Endometrial microvascular endothelial cells (primary cell): ENCODE measurements around the gene TENM4. TPM values are rescaled to one million over a fixed set of nuclear protein-coding genes. Genes with fewer than 3 reads are reported as not detected.

Experiments used
- in situ Hi-C: cut with HindIII; loops from 2 replicates; pipeline ENCODE4 v1.10.0; 2017; ENCODE audit warnings: low sequenced_read_pairs, low pct_unique_long_range_greater_than_20kb; ENCODE audit errors: inconsistent ontology term
- total RNA-seq: library from RNA; depleted of rRNA; stranded (reverse); fragments of >200 nt; gene quantifications from one replicate; pipeline ENCODE4 v1.2.3, GENCODE V29; 2015; ENCODE audit errors: inconsistent ontology term

Gene TENM4
- total RNA-seq, 1 donor from 2014 or later: 1.4 TPM

- in situ Hi-C loops: no loop called here
Observed at GRCh38 chr11:79285756-79286155, 155.1 kb downstream of the TENM4 start.

GRCh38 chr11:79276736-79277325 is 164.0 kb downstream of the TENM4 start:
- in situ Hi-C loops: no loop called here

DNA sequence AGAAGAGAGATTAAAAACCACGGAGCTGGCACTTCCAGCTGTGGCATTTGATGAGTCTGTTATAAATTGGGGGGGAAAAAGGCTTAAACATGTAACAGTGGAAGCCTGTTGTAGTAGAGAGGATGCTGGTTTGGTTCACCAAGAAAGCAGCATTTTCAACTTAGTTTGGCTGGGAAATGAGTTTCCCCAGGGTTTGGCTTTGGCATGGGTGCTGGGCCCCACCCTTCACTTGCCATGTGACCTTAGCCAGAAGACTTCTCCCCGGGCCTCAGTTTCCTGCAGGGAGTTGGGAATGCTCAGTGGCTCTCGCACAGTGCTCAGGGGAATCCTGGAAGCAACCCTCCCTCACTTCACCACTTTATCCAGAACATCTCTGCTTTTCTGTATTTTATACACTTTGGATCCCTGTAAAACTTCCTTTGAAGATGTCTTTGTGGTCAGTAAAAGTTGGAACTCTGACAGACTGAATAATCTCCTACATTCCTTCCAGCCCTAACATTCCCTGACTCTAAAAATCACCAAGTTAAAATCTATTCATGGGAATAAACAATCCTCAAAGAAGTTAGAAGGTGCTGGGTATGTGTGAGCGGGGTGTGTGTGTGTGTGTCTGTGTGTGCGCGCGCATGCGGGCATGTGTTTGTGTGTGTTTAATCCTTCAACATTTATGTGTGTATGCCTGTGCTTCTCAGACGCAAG is 166.0 kb downstream of the TENM4 start:
- in situ Hi-C loops: no loop called here

DNA sequence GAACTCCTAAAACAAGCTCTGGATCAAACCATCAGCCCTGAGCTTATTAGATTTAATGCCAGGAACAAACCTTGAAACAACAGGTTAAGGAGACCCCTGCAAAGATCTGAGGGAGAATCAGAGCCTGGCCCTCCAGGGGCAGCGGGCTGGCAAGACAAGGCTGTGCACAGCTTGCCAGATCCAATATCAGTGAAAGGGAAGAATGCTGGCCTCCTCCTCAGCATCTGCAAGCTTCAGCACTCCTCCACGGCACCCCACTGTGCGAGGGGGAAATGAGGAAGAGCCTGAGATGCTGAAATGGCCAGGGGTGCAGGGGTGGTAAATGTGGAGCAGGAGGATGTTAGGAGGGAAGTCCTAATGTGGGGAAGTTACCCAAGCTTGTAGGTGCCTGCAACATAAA is 167.0 kb downstream of the TENM4 start:
- in situ Hi-C loops: no loop called here

- in situ Hi-C loops: no loop called here
Observed at GRCh38 chr11:79269611-79270307, 171.1 kb downstream of the TENM4 start.

- in situ Hi-C loops: no loop called here
Observed at GRCh38 chr11:79266396-79266795, 174.4 kb downstream of the TENM4 start.

DNA sequence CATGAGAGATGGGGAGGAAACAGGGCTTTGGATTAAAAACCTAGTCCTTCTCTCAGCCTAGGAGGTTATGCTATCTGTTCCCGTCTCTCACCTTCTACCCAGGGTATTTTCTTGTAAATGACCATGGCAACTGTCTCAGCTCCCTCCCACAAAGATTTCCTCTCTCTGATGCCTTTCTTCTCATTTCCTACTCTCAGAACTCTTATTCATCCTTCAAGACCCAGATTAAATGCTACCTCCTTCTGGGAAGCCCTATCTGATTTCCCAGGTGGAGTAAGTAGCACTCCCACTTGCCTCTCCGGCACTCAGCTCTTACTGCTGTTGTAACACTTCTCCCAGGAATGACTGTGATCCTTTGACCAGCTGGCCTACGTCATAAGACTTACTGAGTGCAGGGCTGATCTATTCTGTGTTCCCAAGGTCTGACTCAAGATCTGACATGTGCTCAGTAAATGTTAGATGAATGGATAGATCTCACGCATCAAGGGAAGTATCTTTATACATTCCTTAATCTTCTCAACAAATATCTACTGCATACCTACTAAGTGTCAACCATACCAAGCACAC is 175.0 kb downstream of the TENM4 start:
- in situ Hi-C loops: no loop called here

DNA sequence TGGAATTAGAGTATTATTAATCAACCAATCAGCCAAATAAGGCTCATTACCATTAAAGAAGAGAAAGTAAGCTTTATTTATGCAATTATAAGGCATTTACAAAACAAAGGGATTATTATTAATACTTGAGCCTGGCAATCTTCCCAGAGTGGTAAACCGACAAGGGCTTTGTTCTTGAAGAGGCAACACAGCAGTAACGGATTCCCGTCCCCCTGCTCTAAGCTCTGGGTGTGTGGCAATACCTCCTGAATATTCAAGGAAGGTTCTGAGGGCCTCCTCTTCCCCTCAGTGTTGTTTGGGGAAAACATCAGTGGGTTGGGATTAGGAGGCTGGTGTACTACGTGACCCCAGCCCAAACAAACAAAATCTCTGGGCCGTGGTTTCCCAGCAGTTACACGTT is 176.5 kb downstream of the TENM4 start:
- in situ Hi-C loops: no loop called here

- in situ Hi-C loops: no loop called here
Observed at GRCh38 chr11:79263001-79263400, 177.8 kb downstream of the TENM4 start.

DNA sequence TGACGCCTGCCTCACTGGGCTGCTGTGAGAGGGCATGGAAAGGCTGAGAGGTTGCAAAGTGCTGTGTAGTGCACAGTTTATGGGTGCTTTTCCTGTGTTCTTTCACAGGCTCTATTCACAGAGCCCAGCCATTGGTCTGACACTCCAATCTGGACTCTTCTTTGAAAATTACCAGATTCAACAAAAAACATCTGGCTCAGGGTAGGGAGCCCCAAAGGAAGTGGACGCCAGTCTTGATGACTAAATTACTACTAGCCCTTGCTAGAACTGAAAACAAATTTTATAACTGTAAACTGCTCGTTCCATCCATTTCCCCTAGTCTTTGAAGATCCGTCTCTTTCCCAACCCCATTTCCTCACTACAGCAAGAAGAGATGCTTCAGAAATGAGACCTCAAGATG is 178.6 kb downstream of the TENM4 start:
- in situ Hi-C loops: no loop called here

- in situ Hi-C loops: no loop called here
Observed at GRCh38 chr11:79261684-79262083, 179.1 kb downstream of the TENM4 start.

GRCh38 chr11:79259800-79260199 is 181.0 kb downstream of the TENM4 start:
- in situ Hi-C loops: no loop called here

DNA sequence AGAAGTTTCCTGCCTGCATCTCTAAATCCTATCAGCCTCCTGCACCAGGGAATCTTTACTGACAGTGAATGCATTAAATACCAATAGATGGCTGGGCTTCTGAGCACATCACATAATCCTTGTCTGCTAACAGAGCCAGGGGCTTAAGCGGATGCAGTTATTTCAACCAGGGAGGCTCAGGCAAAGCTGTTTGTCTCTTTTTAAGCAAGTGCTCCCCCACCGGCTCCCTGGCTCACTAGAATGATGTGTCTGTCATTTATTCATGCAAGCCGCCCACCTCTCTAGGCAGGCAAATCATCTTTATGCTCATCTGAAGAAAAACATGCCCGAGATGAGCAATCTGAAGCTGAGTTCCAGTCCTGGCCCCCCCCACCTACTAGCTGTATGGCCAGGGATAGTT is 182.3 kb downstream of the TENM4 start:
- in situ Hi-C loops: no loop called here

DNA sequence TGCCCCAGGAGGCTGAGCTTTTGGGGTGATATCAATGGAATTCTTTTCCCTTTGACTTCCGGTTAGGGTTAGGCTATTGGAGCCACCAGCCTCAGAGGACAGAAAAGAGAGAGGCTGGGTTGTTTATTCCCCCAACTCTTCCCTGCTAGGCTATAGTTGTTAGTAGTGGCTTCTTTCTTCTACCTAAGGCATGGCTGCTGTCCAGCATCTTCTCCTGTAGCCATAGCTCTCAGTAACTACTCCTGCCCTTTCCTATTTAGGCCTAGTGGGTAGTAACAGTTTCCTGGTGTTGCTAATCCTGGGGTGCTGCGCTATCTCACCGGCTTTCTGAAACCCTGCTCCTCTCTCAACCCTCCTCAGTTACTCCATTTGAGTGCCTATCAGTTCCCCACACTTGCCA is 184.9 kb downstream of the TENM4 start:
- in situ Hi-C loops: no loop called here

- in situ Hi-C loops: no loop called here
Observed at GRCh38 chr11:79253280-79253679, 187.6 kb downstream of the TENM4 start.

DNA sequence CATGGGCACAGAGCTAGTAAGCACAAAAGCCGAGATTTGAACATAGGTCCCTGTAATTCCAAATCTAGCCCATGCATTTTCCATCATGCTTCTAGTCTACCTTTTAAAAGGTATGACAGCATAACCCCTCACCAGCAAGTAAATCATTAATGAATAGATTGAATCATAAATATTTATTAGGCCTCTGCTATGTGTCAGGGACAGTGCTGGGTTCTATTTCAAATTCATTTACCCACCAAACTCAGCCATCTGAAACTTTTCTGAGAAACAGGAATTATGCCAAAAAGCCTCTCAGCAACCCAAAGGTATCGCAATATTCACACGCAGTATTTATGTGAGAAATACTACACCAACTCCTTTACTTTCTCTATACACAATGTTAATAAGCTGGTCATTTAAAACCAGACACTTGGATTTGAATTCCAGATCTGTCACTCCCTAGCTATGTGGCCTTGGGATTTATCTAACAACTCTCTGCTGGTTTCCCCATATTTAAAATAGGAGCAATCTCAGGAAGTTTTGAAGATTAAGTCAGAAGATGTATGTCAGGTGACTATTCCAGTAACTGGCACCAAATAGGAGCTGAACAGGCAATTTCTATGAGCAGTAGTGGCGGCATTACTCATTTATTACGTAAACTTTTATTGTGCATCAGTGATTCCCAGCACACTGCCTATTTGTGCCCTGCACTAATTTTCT is 191.4 kb downstream of the TENM4 start:
- in situ Hi-C loops: no loop called here

DNA sequence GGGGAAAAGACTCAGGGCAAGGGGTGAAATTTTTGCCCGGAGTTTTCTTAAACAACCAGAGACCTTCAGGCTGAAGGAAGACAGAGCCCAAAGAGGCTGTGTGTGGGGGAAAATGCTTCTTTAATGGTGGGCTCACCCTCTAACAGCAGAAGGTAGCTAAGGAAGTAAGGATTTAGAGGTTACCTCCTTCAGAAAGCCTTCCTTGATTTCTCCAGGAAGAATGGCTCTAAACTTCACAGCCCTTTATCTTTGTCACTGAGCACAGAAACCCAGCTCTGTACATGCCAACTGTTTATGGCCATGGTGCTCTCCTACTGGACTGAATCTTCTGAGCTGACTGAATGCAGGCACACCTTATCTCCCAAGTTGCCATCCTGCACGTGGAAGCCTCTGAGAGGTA is 196.0 kb downstream of the TENM4 start:
- in situ Hi-C loops: no loop called here

GRCh38 chr11:79244241-79244772 is 196.5 kb downstream of the TENM4 start:
- in situ Hi-C loops: no loop called here
